K562 (cell line): ENCODE data around the gene PPIL4. TPM values are rescaled to one million over a fixed set of nuclear protein-coding genes. Genes with fewer than 3 reads are reported as not detected.

ENCODE experiments used
- ATAC-seq: fragments of 200-7000 bp; cut with Tn5 transposase; 3 replicates; pipeline ENCODE4 v1.9.1; 2020; ENCODE audit warnings: moderate library complexity
- BruUV-seq: library from RNA; stranded (reverse); fragments of 400-500 nt; replicated peaks from 2 replicates; lab custom pipeline; 2021; lab: Mats Ljungman, UMichigan
- CTCF ChIA-PET: fragments of 300-600 bp; formaldehyde crosslinking; extraction: SDS; loops from one replicate; lab custom pipeline; 2021; ENCODE audit warnings: low intra/inter-chr PET ratio; lab: Yijun Ruan, JAX
- POLR2A ChIA-PET: fragments of 300-600, 350-650 bp; sonication (Branson Sonifier 250); formaldehyde crosslinking; extraction: SDS; loops from one replicate; lab custom pipeline; 2021; ENCODE audit warnings: antibody characterized with exemption, inconsistent platforms; lab: Yijun Ruan, JAX
- DNase-seq, 4 experiments: peaks; one replicate each; pipeline versions ENCODE4 v3.0.0 to v3.0.0-alpha.2; 2011 to 2018; ENCODE audit warnings: low spot score in 3 of 4, mixed read lengths in 3 of 4; ENCODE audit errors: extremely low read depth in 1 of 4
- FAIRE-seq: peaks from 2 replicates; lab custom pipeline; 2011; peaks lifted over from hg19 to GRCh38; lab: Jason Lieb, UNC
- H2AFZ ChIP-seq: 2 replicates; pipeline ENCODE4 v1.6.0; 2011; ENCODE audit warnings: low read depth, low read length, control low read depth, inconsistent platforms
- H3K27ac ChIP-seq: fragments of 200-600 bp; 3 replicates; pipeline ENCODE4 v1.8.0; 2011; ENCODE audit warnings: low read depth, mild to moderate bottlenecking, control low read depth, inconsistent platforms, low read length, moderate library complexity, mixed read lengths; ENCODE audit errors: extremely low read depth
- H3K27me3 ChIP-seq, 2 experiments: fragments of 300-600 bp in 1 of 2; 2 replicates in 1 of 2; 3 replicates in 1 of 2; pipeline versions ENCODE4 v1.6.0 to v1.8.0; 2011; ENCODE audit warnings: inconsistent platforms in 2 of 2, low read length in 2 of 2, mild to moderate bottlenecking in 1 of 2, mixed read lengths in 1 of 2, moderate library complexity in 1 of 2; ENCODE audit not compliant: control insufficient read depth in 2 of 2, insufficient read depth in 2 of 2
- H3K36me3 ChIP-seq: fragments of 300-600 bp; 3 replicates; pipeline ENCODE4 v1.8.0; 2011; ENCODE audit warnings: mild to moderate bottlenecking, low read length, inconsistent platforms; ENCODE audit not compliant: control insufficient read depth, insufficient read depth
- H3K4me1 ChIP-seq, 2 experiments: fragments of 200-600 bp in 1 of 2; replicated peaks in 1 of 2; 2 replicates in 1 of 2; 3 replicates in 1 of 2; pipeline versions ENCODE4 v1.5.1 to v1.8.0; 2011; ENCODE audit warnings: inconsistent platforms in 2 of 2, low read length in 2 of 2, mild to moderate bottlenecking in 1 of 2, mixed read lengths in 1 of 2, moderate library complexity in 1 of 2; ENCODE audit not compliant: control insufficient read depth in 2 of 2, insufficient read depth in 2 of 2
- H3K4me2 ChIP-seq: 2 replicates; pipeline ENCODE4 v1.6.1; 2011; ENCODE audit warnings: low read length, control low read depth, inconsistent platforms, mixed read lengths; ENCODE audit not compliant: insufficient read depth
- H3K4me3 ChIP-seq: fragments of 200-600 bp; sonication (generic), shearing (Covaris generic); 2 replicates; pipeline ENCODE4 v1.5.1; 2016; ENCODE audit warnings: control low read depth, inconsistent platforms
- H3K79me2 ChIP-seq: fragments of 200-600 bp; 3 replicates; pipeline ENCODE4 v1.8.0; 2011; ENCODE audit warnings: low read length, inconsistent platforms; ENCODE audit not compliant: control insufficient read depth, insufficient read depth
- H3K9ac ChIP-seq, 2 experiments: 2 replicates each; pipeline versions ENCODE4 v1.6.0 to v1.6.1; 2011; ENCODE audit warnings: low read depth in 2 of 2, low read length in 2 of 2, control low read depth in 1 of 2, inconsistent platforms in 1 of 2, mild to moderate bottlenecking in 1 of 2, mixed read lengths in 1 of 2; ENCODE audit not compliant: insufficient read depth in 1 of 2
- H3K9me1 ChIP-seq: one replicate; pipeline ENCODE4 v1.6.0; 2011; ENCODE audit warnings: inconsistent platforms, mild to moderate bottlenecking, low read length, moderate library complexity; ENCODE audit not compliant: control insufficient read depth, insufficient read depth
- H3K9me3 ChIP-seq: replicated peaks from 2 replicates; pipeline ENCODE4 v1.5.1; 2011; ENCODE audit warnings: low read depth, low read length, inconsistent platforms; ENCODE audit not compliant: control insufficient read depth, insufficient read depth
- H4K20me1 ChIP-seq: replicated peaks from 2 replicates; pipeline ENCODE4 v1.6.1; 2011; ENCODE audit warnings: low read length, inconsistent platforms, mixed read lengths; ENCODE audit not compliant: control insufficient read depth, insufficient read depth
- CHD4 ChIP-seq: fragments of 200-600 bp; sonication (generic); IDR thresholded peaks from 3 replicates; pipeline ENCODE4 v1.6.1; 2012; ENCODE audit warnings: low read depth, mild to moderate bottlenecking, mixed read lengths, low read length, inconsistent platforms; ENCODE audit not compliant: insufficient read depth, insufficient replicate concordance, poor library complexity, severe bottlenecking
- ELF1 ChIP-seq: fragments of 200-800 bp; sonication (Bioruptor generic); IDR thresholded peaks from 2 replicates; pipeline ENCODE4 v1.6.1; 2016; ENCODE audit warnings: missing genetic modification characterization, missing compliant biosample characterization
- MEIS2 ChIP-seq: fragments of 450-650 bp; IDR thresholded peaks from 2 replicates; pipeline ENCODE4 v1.6.1; 2014; ENCODE audit warnings: mild to moderate bottlenecking; ENCODE audit not compliant: partially characterized antibody
- MYC ChIP-seq, 2 experiments: fragments of 250-450 bp in 1 of 2; sonication (Bioruptor Pico) in 1 of 2; IDR thresholded peaks; 2 replicates each; pipeline versions ENCODE4 v1.5.1 to v1.6.1; 2012 to 2021; ENCODE audit warnings: low read depth in 2 of 2, borderline replicate concordance in 1 of 2, improper control_type of control experiment in 1 of 2, low read length in 1 of 2, mild to moderate bottlenecking in 1 of 2, moderate library complexity in 1 of 2
- PRMT5 ChIP-seq: sonication (generic); formaldehyde crosslinking; IDR thresholded peaks from 2 replicates; pipeline ENCODE4 v1.5.0; 2020; ENCODE audit warnings: missing genetic modification reagents
- SPI1 ChIP-seq: IDR thresholded peaks from 2 replicates; pipeline ENCODE4 v1.6.1; 2011; ENCODE audit warnings: low read depth, low read length, control low read depth, borderline replicate concordance
- ZNF318 ChIP-seq, 2 experiments: fragments of 450-650 bp; IDR thresholded peaks; 2 replicates each; pipeline ENCODE4 v1.6.1; 2016; ENCODE audit warnings: mild to moderate bottlenecking in 2 of 2, borderline replicate concordance in 1 of 2, low read depth in 1 of 2, moderate library complexity in 1 of 2
- WGBS: fragments of 100-300 bp; shearing (Covaris generic); methylation state at CpG from one replicate; pipeline ENCODE4 v1.1.6; 2016; ENCODE audit warnings: low coverage, mixed read lengths; ENCODE audit not compliant: insufficient coverage; ENCODE audit errors: missing lambda C conversion rate; 5-methylcytosine and 5-hydroxymethylcytosine counted together
- in situ Hi-C: fragments of 300-500 bp; cut with MboI; formaldehyde crosslinking; loops from 4 replicates; pipeline ENCODE4 v1.15.0; 2018; ENCODE audit warnings: inconsistent platforms, mixed read lengths
- intact Hi-C: fragments of 100-400 bp; cut with micrococcal nuclease; formaldehyde crosslinking; loops from 2 replicates; pipeline ENCODE4 v1.14.2; 2022
- polyA plus RNA-seq, 8 experiments: library from polyadenylated mRNA; depleted of rRNA in 4 of 8; stranded (reverse) in 5 of 8; unstranded in 3 of 8; fragments of >200 nt; fragmentation: Nextera tagmentation in 2 of 8; fragmentation: Illumina TruSeq in 1 of 8; extraction: Ambion mirVana in 2 of 8; extraction: Trizol in 1 of 8; gene quantifications; 2 replicates each; pipeline versions ENCODE4 v1.2.1 to v1.2.3, GENCODE V29; 2011 to 2014; ENCODE audit warnings: inconsistent platforms in 1 of 8, missing spikeins in 1 of 8
- total RNA-seq, 7 experiments: library from RNA; depleted of rRNA in 6 of 7; stranded (reverse); fragments of >200 nt in 6 of 7; fragmentation: Illumina TruSeq in 2 of 7; extraction: Trizol in 2 of 7; gene quantifications; 2 replicates each; pipeline versions ENCODE4 v1.2.1 to v1.2.3, GENCODE V29; 2011 to 2021; ENCODE audit warnings: low replicate concordance in 1 of 7

Gene PPIL4
- total and polyA plus RNA-seq, 9 of the 15 experiments (the other 6 are each of a cell fraction or from before 2014, with no cell fraction given) = 14.5 to 55.2 (median 45.9) TPM

- intact Hi-C loops = no loop called here
- Histone ChIP-seq H3K4me2 (no peak overlapping the region), H3K9me1 (no peaks in the 10 kb centered on the region), H2AFZ (no peak overlapping the region), H4K20me1 (0 out of 2 replicates have a peak, but pooled peaks cover 3% of the 10 kb centered on the region), H3K27me3 (peaks cover 48 to 87% of the 10 kb centered on the region in 2 experiments), H3K9ac (no peak overlapping the region), H3K4me1 (no peaks in the 10 kb centered on the region), H3K79me2 (no peaks in the 10 kb centered on the region), H3K9me3 (no peaks in the 10 kb centered on the region), H3K36me3 (no peaks in the 10 kb centered on the region), H3K27ac (no peak overlapping the region), H3K4me3 (no peak overlapping the region)
- in situ Hi-C loops = no loop called here
- ChIA-PET CTCF (no interaction called here), POLR2A (no interaction called here)
- no peak for FAIRE-seq
- 0% methylated on average over 2 of the region's 2 CpGs for WGBS
- no peak for ATAC-seq
- TF ChIP-seq SPI1 = 0 out of 2 replicates have a peak, but pooled peaks have one; percentile 38
- no peak for TF ChIP-seq ELF1
- no TSS peak for BruUV-seq
- no peak for DNase-seq
Observed at GRCh38 chr6:149468179-149468578, 77.7 kb downstream of the PPIL4 start.

- in situ Hi-C loops (no loop called here), intact Hi-C loops (no loop called here)
- Histone ChIP-seq H3K4me2 (no peak overlapping the region), H3K4me3 (no peak overlapping the region), H3K9me1 (no peaks in the 10 kb centered on the region), H2AFZ (no peak overlapping the region), H3K27me3 (peaks cover 45 to 88% of the 10 kb centered on the region in 2 experiments), H3K9me3 (no peaks in the 10 kb centered on the region), H3K4me1 (no peaks in the 10 kb centered on the region), H3K36me3 (no peaks in the 10 kb centered on the region), H4K20me1 (0 out of 2 replicates have a peak, but pooled peaks cover 3% of the 10 kb centered on the region), H3K27ac (no peak overlapping the region), H3K79me2 (no peaks in the 10 kb centered on the region), H3K9ac (no peak overlapping the region)
- no peak for ATAC-seq
- no peak for FAIRE-seq
- DNase-seq = no peak
- BruUV-seq = no TSS peak
- ChIA-PET POLR2A (no interaction called here), CTCF (no interaction called here)
- 2% methylated on average over 4 of the region's 4 CpGs for WGBS
- TF ChIP-seq CHD4 (no peak), MYC (IDR thresholded peaks at IDR 0.05; ENCODE audit: low read depth, low read length) (no peak), MYC (CRISPR knock-in tag; IDR thresholded peaks at IDR 0.05; ENCODE audit: borderline replicate concordance, low read depth) (no peak), ZNF318 (IDR thresholded peaks at IDR 0.05; ENCODE audit: borderline replicate concordance in 1 of 2, low read depth in 1 of 2) (no peak), MEIS2 (no peak), PRMT5 (CRISPR knock-in tag) (no peak)
Observed at GRCh38 chr6:149467265-149467664, 78.6 kb downstream of the PPIL4 start.
